Lower lobe of right lung (tissue), 2 donors: ENCODE data around the gene CACNA1C. TPM values are rescaled to one million over a fixed set of nuclear protein-coding genes. Genes with fewer than 3 reads are reported as not detected.
A peak's percentile ranks its signal among the peaks of the same experiment; 100 is the strongest.

ENCODE experiments used
- ATAC-seq, 2 donors: fragments of 200-7000 bp; cut with Tn5 transposase; one replicate each; pipeline ENCODE4 v1.9.1; 2020 to 2022; ENCODE audit warnings: mild to moderate bottlenecking in 2 of 2, moderate library complexity in 2 of 2
- DNase-seq: peaks from one replicate; pipeline ENCODE4 v3.0.0-alpha.2; 2020
- H3K27ac ChIP-seq: fragments of 200-600 bp; one replicate; pipeline ENCODE4 v1.8.0; 2022
- H3K27me3 ChIP-seq: fragments of 200-600 bp; one replicate; pipeline ENCODE4 v1.8.0; 2022; ENCODE audit warnings: low read depth
- H3K36me3 ChIP-seq: fragments of 200-600 bp; one replicate; pipeline ENCODE4 v1.8.0; 2022; ENCODE audit warnings: mild to moderate bottlenecking
- H3K4me1 ChIP-seq: fragments of 200-600 bp; one replicate; pipeline ENCODE4 v1.8.0; 2022
- H3K4me3 ChIP-seq: fragments of 200-600 bp; one replicate; pipeline ENCODE4 v1.8.0; 2022; ENCODE audit warnings: mild to moderate bottlenecking
- H3K9me3 ChIP-seq: fragments of 200-600 bp; one replicate; pipeline ENCODE4 v1.8.0; 2022
- CTCF ChIP-seq: fragments of 200-600 bp; IDR thresholded peaks from one replicate; pipeline ENCODE4 v1.8.0; 2022; ENCODE audit warnings: antibody characterized with exemption, mild to moderate bottlenecking
- intact Hi-C: fragments of 100-400 bp; cut with DNase I; formaldehyde crosslinking; loops from one replicate; pipeline ENCODE4 v1.11.0; 2022
- total RNA-seq: library from RNA; stranded (reverse); fragmentation: NEBNext Ultra II Directional; extraction: Animal tissue kit (Norgen Biotek cat#: 25700); gene quantifications from one replicate; pipeline ENCODE4 v1.2.1, GENCODE V29; 2021
- donor health status: DM: no; HTN: yes; CAD: no; lungs with severe emphysema.

CACNA1C gene
- total RNA-seq, 1 donor from 2014 or later: 8.4 TPM

- peaks cover 6% of the 10 kb centered on the region for H3K36me3 ChIP-seq
- peaks cover 5% of the 10 kb centered on the region for H3K27me3 ChIP-seq
- ATAC-seq (peak in 1 of 2 donors; percentile 9), DNase-seq (no peak)
- no peak overlapping the region for H3K4me3 ChIP-seq
- no peak for TF ChIP-seq CTCF
- H3K9me3 ChIP-seq: no peaks in the 10 kb centered on the region
- no peak overlapping the region for H3K27ac ChIP-seq
- intact Hi-C loops: no loop called here
- no peaks in the 10 kb centered on the region for H3K4me1 ChIP-seq
Observed at GRCh38 chr12:2651068-2651965, 598.5 kb downstream of the CACNA1C start.

DNA sequence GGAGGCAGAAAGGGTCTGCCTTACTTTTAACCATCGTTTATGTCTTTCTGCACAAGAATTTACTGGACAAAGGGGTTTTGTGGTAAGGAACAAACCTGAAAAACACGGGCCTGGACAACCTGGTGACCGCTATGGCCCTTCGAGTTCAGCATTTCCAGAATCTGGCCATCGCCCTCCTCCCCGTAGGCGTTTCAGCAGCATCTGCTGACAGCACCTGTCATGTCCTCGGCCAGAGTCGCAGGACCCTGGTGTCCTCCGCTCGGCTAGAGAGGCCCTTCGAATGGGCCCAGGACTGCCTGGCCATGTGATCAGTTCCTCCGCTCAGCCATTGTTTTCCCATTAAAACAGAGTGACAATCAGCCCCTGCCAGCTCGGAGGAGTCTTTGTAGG, 599.2 kb downstream of the CACNA1C start:
- Histone ChIP-seq H3K27me3 (peaks cover 5% of the 10 kb centered on the region), H3K36me3 (peaks cover 6% of the 10 kb centered on the region), H3K4me3 (no peak overlapping the region), H3K9me3 (no peaks in the 10 kb centered on the region), H3K27ac (no peak overlapping the region), H3K4me1 (no peaks in the 10 kb centered on the region)
- intact Hi-C loops: no loop called here
- ATAC-seq (no peak), DNase-seq (no peak)
- no peak for TF ChIP-seq CTCF

GRCh38 chr12:2652401-2653081, 599.8 kb downstream of the CACNA1C start:
- no peak for TF ChIP-seq CTCF
- Histone ChIP-seq H3K27ac (no peak overlapping the region), H3K4me1 (no peaks in the 10 kb centered on the region), H3K27me3 (peaks cover 5% of the 10 kb centered on the region), H3K9me3 (no peaks in the 10 kb centered on the region), H3K4me3 (no peak overlapping the region), H3K36me3 (peaks cover 6% of the 10 kb centered on the region)
- intact Hi-C loops: no loop called here
- DNase-seq (no peak), ATAC-seq (no peak)

DNA sequence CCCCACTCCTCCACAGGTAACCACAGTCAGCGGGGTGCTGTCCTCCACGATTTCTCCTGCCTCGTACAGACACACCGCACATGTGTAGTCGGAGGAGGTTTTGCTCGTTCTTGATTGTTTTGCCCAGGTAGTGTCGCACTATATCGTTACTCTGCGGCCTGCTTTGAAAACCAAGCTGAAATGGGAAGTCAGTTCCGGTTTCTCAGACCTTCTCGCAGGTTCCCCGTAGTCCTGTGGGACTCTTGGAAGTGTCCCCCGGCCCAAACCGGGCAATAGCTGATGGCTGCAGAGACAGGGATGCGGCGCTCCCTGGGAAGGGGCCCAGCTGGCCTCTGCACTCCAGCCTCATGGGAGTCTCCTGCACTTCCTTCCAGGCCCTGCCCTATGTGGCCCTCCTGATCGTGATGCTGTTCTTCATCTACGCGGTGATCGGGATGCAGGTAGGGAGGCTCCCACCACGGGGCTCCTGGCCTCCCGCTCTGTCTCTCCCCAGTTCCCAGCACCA, 600.7 kb downstream of the CACNA1C start:
- Histone ChIP-seq H3K4me1 (no peaks in the 10 kb centered on the region), H3K27me3 (peaks cover 5% of the 10 kb centered on the region), H3K36me3 (peaks cover 6% of the 10 kb centered on the region), H3K9me3 (no peaks in the 10 kb centered on the region), H3K27ac (no peak overlapping the region), H3K4me3 (no peak overlapping the region)
- no peak for DNase-seq
- no peak for TF ChIP-seq CTCF
- intact Hi-C loops: no loop called here
- no peak for ATAC-seq

DNA sequence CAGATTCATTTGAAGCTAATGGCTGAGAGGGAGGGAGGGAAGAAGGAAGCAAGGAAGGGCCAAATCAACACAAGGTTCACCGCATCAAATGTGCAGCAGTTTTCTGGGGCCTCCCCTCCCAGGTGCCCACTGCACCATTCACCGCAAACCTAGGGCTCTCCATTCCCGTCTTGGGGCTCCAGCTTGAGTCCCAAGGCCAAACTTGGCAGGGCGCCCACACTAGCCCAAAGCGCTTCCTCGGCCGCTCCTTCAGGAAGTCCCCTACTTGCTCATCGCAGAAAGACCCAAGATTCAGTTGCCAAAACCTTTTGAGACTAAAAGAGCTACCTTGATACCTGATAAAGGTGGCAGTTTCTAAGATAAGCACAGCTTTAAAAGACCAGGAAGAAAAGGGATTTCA, 601.5 kb downstream of the CACNA1C start:
- Histone ChIP-seq H3K27ac (no peak overlapping the region), H3K4me3 (no peak overlapping the region), H3K36me3 (peaks cover 6% of the 10 kb centered on the region), H3K9me3 (no peaks in the 10 kb centered on the region), H3K27me3 (peaks cover 5% of the 10 kb centered on the region), H3K4me1 (no peaks in the 10 kb centered on the region)
- no peak for TF ChIP-seq CTCF
- intact Hi-C loops: no loop called here
- no peak for ATAC-seq
- DNase-seq: no peak
